A673 (cell line): ENCODE results near the gene IRF6. TPM values are rescaled to one million over a fixed set of nuclear protein-coding genes. Genes with fewer than 3 reads are reported as not detected.

Experiments
- BruUV-seq: library from RNA; stranded (reverse); fragments of 400-500 nt; replicated peaks from 2 replicates; lab custom pipeline; 2021; lab: Mats Ljungman, UMichigan
- CTCF ChIA-PET: fragments of 300-600 bp; sonication (Branson Sonifier 250); formaldehyde crosslinking; loops from one replicate; lab custom pipeline; 2022; ENCODE audit warnings: antibody characterized with exemption; lab: Charles Lee
- POLR2A ChIA-PET: fragments of 300-600 bp; sonication (Branson Sonifier 250); formaldehyde crosslinking; loops from one replicate; lab custom pipeline; 2022; ENCODE audit warnings: antibody characterized with exemption; ENCODE audit not compliant: low non-redundant PET; lab: Charles Lee
- DNase-seq: peaks from one replicate; pipeline ENCODE4 v3.0.0-alpha.2; 2015; ENCODE audit warnings: low spot score
- H3K27ac ChIP-seq: fragments of 200-600 bp; sonication (generic); 2 replicates; pipeline ENCODE4 v1.5.1; 2016; ENCODE audit warnings: mixed run types, low read depth, mild to moderate bottlenecking, mixed read lengths, antibody characterized with exemption, low read length; ENCODE audit not compliant: poor library complexity, severe bottlenecking
- H3K27me3 ChIP-seq: fragments of 200-600 bp; sonication (generic); replicated peaks from 2 replicates; pipeline ENCODE4 v1.6.1; 2017; ENCODE audit warnings: mixed run types, low read depth, mild to moderate bottlenecking, mixed read lengths, antibody characterized with exemption, low read length; ENCODE audit not compliant: insufficient read depth, poor library complexity
- H3K36me3 ChIP-seq: fragments of 200-600 bp; sonication (generic); 2 replicates; pipeline ENCODE4 v1.6.1; 2016; ENCODE audit warnings: mixed run types, mild to moderate bottlenecking, mixed read lengths, antibody characterized with exemption, low read length; ENCODE audit not compliant: insufficient read depth, poor library complexity, severe bottlenecking
- H3K4me1 ChIP-seq: fragments of 200-600 bp; sonication (generic); 2 replicates; pipeline ENCODE4 v1.6.1; 2017; ENCODE audit warnings: mixed run types, mild to moderate bottlenecking, mixed read lengths, antibody characterized with exemption, low read length; ENCODE audit not compliant: insufficient read depth, poor library complexity, severe bottlenecking
- H3K4me3 ChIP-seq: fragments of 200-600 bp; sonication (generic); 2 replicates; pipeline ENCODE4 v1.5.1; 2016; ENCODE audit warnings: low read depth, mixed run types, mild to moderate bottlenecking, mixed read lengths, low read length; ENCODE audit not compliant: poor library complexity, severe bottlenecking
- H3K9me3 ChIP-seq: fragments of 200-600 bp; sonication (generic); 2 replicates; pipeline ENCODE4 v1.6.1; 2016; ENCODE audit warnings: mixed run types, low read depth, mild to moderate bottlenecking, mixed read lengths, antibody characterized with exemption, low read length; ENCODE audit not compliant: poor library complexity, severe bottlenecking
- CTCF ChIP-seq: fragments of 300-800, 200-600 bp; sonication (generic); conservative IDR thresholded peaks from 2 replicates; pipeline ENCODE4 v1.5.1; 2017; ENCODE audit warnings: low read depth, mild to moderate bottlenecking, antibody characterized with exemption, low read length, moderate library complexity, mixed read lengths
- EZH2 ChIP-seq: fragments of 200-600 bp; sonication (generic); IDR thresholded peaks from 2 replicates; pipeline ENCODE4 v1.6.1; 2017; ENCODE audit warnings: borderline replicate concordance, low read depth, mild to moderate bottlenecking, mixed read lengths, antibody characterized with exemption, low read length; ENCODE audit not compliant: poor library complexity, severe bottlenecking
- intact Hi-C: fragments of 100-400 bp; cut with micrococcal nuclease; formaldehyde crosslinking; loops from one replicate; pipeline ENCODE4 v1.10.0; 2022; ENCODE audit not compliant: unreplicated experiment
- total RNA-seq: library from RNA; stranded (reverse); gene quantifications from 2 replicates; pipeline ENCODE4 v1.2.3, GENCODE V29; 2021

Gene IRF6
- total RNA-seq, 1 experiment from 2014 or later, result 0.17 TPM

- ChIA-PET POLR2A (interaction anchor here (0.6 kb wide), 1 partner anchor 11 kb away, joined by 3 read pairs; no protein-coding TSS in a partner anchor), CTCF (interaction anchor here (0.9 to 1.4 kb wide), 2 partner anchors 13 to 15 kb away, joined by 3 to 4 read pairs; no protein-coding TSS in a partner anchor)
- Histone ChIP-seq H3K9me3 (no peaks in the 10 kb centered on the region), H3K27me3 (no peaks in the 10 kb centered on the region), H3K36me3 (peaks cover 88% of the 10 kb centered on the region), H3K4me3 (peak overlapping the region; percentile 13), H3K27ac (peak overlapping the region; percentile 84), H3K4me1 (peaks cover 30% of the 10 kb centered on the region)
- no peak for TF ChIP-seq EZH2
- no peak for TF ChIP-seq CTCF
- no TSS peak for BruUV-seq
- DNase-seq, result peak; percentile 97
- intact Hi-C loops, result no loop called here
Measured at GRCh38 chr1:209837671-209838070, 31.7 kb upstream of the IRF6 start.

DNA sequence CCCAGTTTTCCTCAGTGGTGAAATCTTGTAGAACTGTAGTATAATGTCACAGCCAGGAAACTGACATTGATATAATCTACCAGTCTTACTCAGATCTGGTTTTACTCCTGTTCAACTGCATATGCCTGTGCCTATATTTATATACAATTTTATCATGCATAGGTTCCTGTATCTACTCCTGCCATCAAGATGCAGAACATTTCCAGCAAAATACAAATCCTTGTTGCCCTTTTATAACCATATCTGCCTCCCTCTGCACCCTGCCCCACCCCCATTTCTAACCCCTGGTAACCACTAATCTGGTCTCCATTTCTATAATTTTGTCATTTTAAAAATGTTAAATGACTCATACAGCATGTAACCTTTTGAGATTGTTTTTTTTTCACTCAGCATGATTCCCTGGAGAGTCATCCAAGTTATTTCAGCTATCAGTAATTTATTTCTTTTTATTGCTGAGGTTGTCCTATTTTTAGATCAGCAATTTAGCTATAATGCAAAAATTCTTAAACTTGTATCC lies 29.9 kb upstream of the IRF6 start:
- Histone ChIP-seq H3K4me1 (peaks cover 30% of the 10 kb centered on the region), H3K27me3 (no peaks in the 10 kb centered on the region), H3K27ac (no peak overlapping the region), H3K9me3 (no peaks in the 10 kb centered on the region), H3K4me3 (no peak overlapping the region), H3K36me3 (peaks cover 87% of the 10 kb centered on the region)
- ChIA-PET POLR2A (no interaction called here), CTCF (interaction anchor here (0.5 to 0.6 kb wide), 2 partner anchors 10 to 12 kb away, joined by 4 to 5 read pairs; no protein-coding TSS in a partner anchor)
- BruUV-seq, result no TSS peak
- TF ChIP-seq CTCF (no peak), EZH2 (no peak)
- no peak for DNase-seq
- intact Hi-C loops, result no loop called here

- no peak for DNase-seq
- POLR2A ChIA-PET, result no interaction called here
- Histone ChIP-seq H3K4me1 (peaks cover 20% of the 10 kb centered on the region), H3K27ac (no peak overlapping the region), H3K27me3 (no peaks in the 10 kb centered on the region), H3K4me3 (no peak overlapping the region), H3K36me3 (peaks cover 59% of the 10 kb centered on the region), H3K9me3 (no peaks in the 10 kb centered on the region)
- no TSS peak for BruUV-seq
- intact Hi-C loops, result no loop called here
- TF ChIP-seq CTCF, result no peak
- no peak for TF ChIP-seq EZH2
- CTCF ChIA-PET, result interaction anchor here (1.0 kb wide), 1 partner anchor 19 kb away, joined by 4 read pairs; no protein-coding TSS in a partner anchor
Measured at GRCh38 chr1:209831615-209832014, 25.7 kb upstream of the IRF6 start.
